WI38 (cell line): ENCODE results near the gene ARMC2.

ENCODE experiments used
- H3K4me3 ChIP-seq: 2 replicates; pipeline ENCODE4 v1.5.1; 2011; ENCODE audit warnings: low read depth, mild to moderate bottlenecking, control low read depth, low read length
- TF ChIP-seq, protein P1 (sequence below): IDR thresholded peaks from 2 replicates; pipeline ENCODE4 v1.5.1; 2012; ENCODE audit warnings: low read depth, mild to moderate bottlenecking, control low read depth, low read length

ARMC2 gene

DNA sequence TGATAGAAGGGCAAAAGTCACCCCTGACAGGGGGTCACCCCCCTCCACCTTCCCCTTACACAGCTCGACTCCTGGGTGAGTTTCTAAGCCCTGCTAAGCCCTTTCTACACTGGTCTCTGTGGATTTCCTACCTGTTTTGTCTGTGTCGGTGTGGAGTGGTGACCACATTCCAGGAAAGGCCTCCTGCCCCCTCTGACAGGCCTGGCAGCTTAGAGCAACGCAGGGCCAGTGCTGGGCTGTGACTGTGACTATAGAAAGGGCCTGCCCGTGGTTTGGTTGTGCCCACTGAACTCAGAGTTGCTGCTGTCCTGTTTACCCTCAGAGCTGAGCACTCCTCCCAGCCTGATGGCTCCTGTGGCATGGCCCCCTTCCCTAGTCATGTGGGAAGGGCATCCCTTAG, 109.0 kb downstream of the ARMC2 start:
- TF ChIP-seq, protein P1, sequence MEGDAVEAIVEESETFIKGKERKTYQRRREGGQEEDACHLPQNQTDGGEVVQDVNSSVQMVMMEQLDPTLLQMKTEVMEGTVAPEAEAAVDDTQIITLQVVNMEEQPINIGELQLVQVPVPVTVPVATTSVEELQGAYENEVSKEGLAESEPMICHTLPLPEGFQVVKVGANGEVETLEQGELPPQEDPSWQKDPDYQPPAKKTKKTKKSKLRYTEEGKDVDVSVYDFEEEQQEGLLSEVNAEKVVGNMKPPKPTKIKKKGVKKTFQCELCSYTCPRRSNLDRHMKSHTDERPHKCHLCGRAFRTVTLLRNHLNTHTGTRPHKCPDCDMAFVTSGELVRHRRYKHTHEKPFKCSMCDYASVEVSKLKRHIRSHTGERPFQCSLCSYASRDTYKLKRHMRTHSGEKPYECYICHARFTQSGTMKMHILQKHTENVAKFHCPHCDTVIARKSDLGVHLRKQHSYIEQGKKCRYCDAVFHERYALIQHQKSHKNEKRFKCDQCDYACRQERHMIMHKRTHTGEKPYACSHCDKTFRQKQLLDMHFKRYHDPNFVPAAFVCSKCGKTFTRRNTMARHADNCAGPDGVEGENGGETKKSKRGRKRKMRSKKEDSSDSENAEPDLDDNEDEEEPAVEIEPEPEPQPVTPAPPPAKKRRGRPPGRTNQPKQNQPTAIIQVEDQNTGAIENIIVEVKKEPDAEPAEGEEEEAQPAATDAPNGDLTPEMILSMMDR: no peak
- no peak overlapping the region for H3K4me3 ChIP-seq

DNA sequence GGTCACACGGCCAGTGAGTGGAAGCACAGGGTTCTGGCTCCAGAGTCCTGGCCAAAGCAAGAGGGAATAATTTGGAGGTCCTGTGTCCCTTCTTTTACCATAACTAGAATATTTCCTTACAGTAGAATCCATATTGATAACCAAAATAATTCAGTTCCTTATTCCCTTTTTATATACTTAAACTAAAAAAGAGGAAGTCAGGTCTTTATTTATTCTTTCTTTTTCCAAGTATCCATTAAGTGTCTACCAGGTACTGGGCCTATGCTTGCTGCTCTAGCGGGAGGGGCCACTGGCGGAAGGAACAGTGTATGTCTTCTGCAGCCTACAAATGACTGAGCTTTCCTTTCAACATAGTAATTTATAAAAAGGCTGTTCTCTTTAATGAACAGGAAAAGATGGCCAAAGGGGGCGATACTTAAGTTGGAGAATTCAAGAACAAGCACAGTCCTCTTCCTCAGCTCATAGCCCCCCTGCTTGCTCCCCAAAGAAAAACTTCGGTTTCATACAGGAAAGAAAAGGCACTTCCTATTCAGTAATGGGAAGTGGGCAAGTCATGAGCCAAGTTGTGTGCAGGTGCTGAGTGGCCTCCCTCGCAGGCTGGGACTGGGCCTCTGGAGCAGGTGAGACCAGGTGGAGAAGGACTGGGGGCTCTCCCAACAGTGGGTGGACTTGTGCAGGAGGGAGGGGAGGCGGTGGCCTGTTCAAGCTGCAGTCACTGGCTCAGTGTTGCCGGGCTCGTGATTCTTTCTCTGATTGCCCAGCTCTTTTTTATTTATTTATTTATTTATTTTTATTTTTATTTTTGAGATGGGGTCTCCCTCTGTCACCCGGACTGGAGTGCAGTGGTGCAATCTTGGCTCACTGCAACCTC, 110.9 kb downstream of the ARMC2 start:
- TF ChIP-seq, protein P1: no peak
- H3K4me3 ChIP-seq: no peak overlapping the region

DNA sequence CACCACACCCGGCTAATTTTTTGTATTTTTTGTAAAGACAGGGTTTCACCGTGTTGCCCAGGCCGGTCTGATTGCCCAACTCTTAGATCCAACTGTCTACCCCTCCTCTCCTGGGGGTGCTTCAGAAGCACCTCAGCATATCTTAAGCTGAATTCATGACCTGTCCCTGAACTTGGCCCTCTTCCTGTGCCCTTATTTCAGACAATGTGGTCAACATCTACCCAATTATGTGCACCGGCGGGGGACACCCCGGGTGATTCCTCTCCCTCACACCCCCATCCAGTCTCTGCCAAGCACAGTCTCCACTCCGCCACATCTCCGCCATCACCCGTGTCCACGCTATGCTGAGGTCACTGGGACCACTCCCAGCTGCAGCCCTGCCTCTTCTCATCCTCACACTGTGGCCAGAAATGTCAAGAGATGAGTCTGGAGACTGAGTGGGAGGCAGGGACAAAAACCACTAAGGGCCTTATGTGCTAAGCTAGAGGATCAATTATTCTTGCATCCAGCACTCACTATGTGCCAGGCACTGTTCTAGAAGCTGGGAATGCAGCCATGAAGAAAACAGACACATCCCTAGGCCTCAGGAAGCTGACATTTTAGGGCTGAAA, 111.9 kb downstream of the ARMC2 start:
- TF ChIP-seq, protein P1: no peak
- H3K4me3 ChIP-seq: no peak overlapping the region

DNA sequence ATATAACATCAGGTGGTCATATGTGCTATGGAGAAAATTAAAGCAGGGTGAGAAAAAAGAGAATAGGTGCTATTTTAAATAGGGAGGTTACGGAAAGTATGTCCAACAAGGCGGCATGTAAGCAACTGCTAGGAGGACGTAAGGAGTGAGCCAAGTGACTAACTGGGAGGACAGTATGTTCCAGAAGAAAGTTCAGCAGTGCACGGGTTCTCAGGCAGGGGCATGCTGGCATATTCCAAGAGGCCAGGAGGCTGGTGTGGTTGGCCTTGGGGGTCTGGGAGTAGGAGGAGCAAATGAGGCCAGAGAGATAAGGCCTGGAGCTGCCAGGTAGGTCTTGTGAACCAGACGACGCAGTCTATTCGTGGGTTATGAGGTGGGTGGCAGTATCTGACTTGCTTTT, 112.4 kb downstream of the ARMC2 start:
- TF ChIP-seq, protein P1: no peak
- H3K4me3 ChIP-seq: no peak overlapping the region

DNA sequence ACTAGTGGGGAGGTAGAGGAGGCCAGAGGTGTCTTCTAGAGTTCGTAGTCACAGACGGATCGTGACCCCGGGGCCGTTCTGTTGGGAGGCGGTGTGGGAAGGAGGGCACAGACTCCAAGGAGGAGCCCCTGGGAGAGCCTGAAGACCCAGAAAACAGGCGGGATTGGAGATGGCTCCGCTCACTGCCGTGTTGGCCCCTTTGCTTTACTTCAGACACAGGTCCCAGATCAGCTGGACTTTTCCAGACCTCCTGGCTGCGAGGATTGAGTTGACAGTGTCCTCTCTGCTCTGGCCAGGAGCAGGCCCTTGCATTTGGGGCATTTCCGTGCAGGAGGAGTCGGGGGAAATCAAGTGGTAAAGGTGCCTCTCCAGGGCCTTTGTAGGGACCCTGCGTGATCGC, 112.9 kb downstream of the ARMC2 start:
- TF ChIP-seq, protein P1: no peak
- H3K4me3 ChIP-seq: no peak overlapping the region

DNA sequence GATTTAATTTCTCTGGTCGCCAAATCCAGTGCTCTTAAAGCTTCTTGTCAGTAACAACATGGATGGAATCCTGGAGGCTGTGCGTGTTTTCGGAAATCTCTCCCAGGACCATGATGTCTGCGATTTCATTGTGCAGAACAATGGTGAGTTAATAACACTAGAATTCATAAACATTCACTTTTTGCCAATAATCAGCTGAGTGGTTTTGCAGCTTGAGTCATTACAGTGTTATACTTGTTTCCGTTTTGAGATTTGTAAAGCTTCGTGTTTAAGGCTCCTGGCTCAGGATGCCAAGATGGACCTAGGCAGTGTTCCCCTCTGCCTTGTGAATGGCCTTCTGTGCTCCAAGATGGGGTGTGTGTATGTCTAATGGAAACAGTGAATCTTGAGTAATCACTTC, 113.8 kb downstream of the ARMC2 start:
- H3K4me3 ChIP-seq: no peak overlapping the region
- TF ChIP-seq, protein P1: no peak

DNA sequence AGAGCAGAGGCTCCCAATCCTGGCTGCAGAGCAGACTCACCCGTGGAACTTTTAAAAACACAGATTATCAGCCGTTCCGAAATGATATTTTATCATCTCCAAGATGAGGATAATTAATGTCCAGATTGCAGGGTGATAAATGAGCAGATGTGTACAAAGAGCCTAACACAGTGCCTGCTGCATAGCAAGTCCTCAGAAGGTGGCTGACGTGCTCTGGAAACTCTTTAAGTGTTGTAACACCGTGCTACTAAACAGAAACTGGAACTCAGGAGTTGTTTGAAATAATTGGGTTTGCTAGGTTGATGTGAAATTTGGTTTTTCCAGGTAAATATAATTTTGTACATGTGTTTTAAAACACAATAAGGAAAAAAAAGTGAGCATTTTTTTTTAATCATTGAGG, 118.0 kb downstream of the ARMC2 start:
- TF ChIP-seq, protein P1: no peak

More for the DNA sequence above, 118.0 kb downstream of the ARMC2 start:
- H3K4me3 ChIP-seq: no peak overlapping the region
